H9 (cell line): ENCODE data around the gene FAM240A. TPM values are rescaled to one million over a fixed set of nuclear protein-coding genes. Genes with fewer than 3 reads are reported as not detected.

ENCODE experiments used
- DNase-seq: peaks from one replicate; pipeline ENCODE4 v3.0.0-alpha.2; 2017
- H2AFZ ChIP-seq: one replicate; pipeline ENCODE4 v1.6.1; 2013; ENCODE audit warnings: mild to moderate bottlenecking, low read length, control low read depth, moderate library complexity
- H2AK5ac ChIP-seq: 2 replicates; pipeline ENCODE4 v1.6.1; 2013; ENCODE audit warnings: low read length, control low read depth, mixed read lengths; ENCODE audit not compliant: insufficient read length
- H2BK120ac ChIP-seq: one replicate; pipeline ENCODE4 v1.6.1; 2013; ENCODE audit warnings: low read depth, mild to moderate bottlenecking, low read length, control low read depth, inconsistent platforms; ENCODE audit not compliant: poor library complexity, severe bottlenecking
- H2BK12ac ChIP-seq: 2 replicates; pipeline ENCODE4 v1.6.1; 2013; ENCODE audit warnings: low read length, control low read depth, mixed read lengths, low read depth; ENCODE audit not compliant: insufficient read length
- H2BK15ac ChIP-seq: 2 replicates; pipeline ENCODE4 v1.6.1; 2013; ENCODE audit warnings: low read depth, low read length, control low read depth
- H2BK20ac ChIP-seq: one replicate; pipeline ENCODE4 v1.6.1; 2013; ENCODE audit warnings: low read depth, mild to moderate bottlenecking, low read length, control low read depth, inconsistent platforms; ENCODE audit not compliant: poor library complexity, severe bottlenecking
- H2BK5ac ChIP-seq: 2 replicates; pipeline ENCODE4 v1.6.1; 2013; ENCODE audit warnings: low read length, control low read depth, mixed read lengths; ENCODE audit not compliant: insufficient read length
- H3K14ac ChIP-seq: 2 replicates; pipeline ENCODE4 v1.6.1; 2013; ENCODE audit warnings: low read length, control low read depth; ENCODE audit not compliant: insufficient read depth
- H3K18ac ChIP-seq: 2 replicates; pipeline ENCODE4 v1.6.1; 2013; ENCODE audit warnings: low read depth, mild to moderate bottlenecking, mixed read lengths, low read length, control low read depth; ENCODE audit not compliant: insufficient read length
- H3K23ac ChIP-seq: 2 replicates; pipeline ENCODE4 v1.6.1; 2013; ENCODE audit warnings: low read length, control low read depth, mixed read lengths, low read depth; ENCODE audit not compliant: insufficient read length
- H3K23me2 ChIP-seq: 2 replicates; pipeline ENCODE4 v1.6.1; 2013; ENCODE audit warnings: low read depth, mild to moderate bottlenecking, mixed read lengths, low read length, control low read depth; ENCODE audit not compliant: insufficient read length, poor library complexity, severe bottlenecking
- H3K27ac ChIP-seq: 2 replicates; pipeline ENCODE4 v1.5.1; 2013; ENCODE audit warnings: low read length, control low read depth, mixed read lengths, low read depth; ENCODE audit not compliant: insufficient read length
- H3K27me3 ChIP-seq: 2 replicates; pipeline ENCODE4 v1.6.1; 2013; ENCODE audit warnings: low read length, control low read depth, inconsistent platforms; ENCODE audit not compliant: insufficient read depth
- H3K4ac ChIP-seq: 2 replicates; pipeline ENCODE4 v1.6.1; 2013; ENCODE audit warnings: low read depth, mild to moderate bottlenecking, control low read depth, inconsistent platforms, low read length, moderate library complexity
- H3K4me1 ChIP-seq: 2 replicates; pipeline ENCODE4 v1.6.1; 2013; ENCODE audit warnings: low read length, control low read depth, inconsistent platforms; ENCODE audit not compliant: insufficient read depth
- H3K4me2 ChIP-seq: 2 replicates; pipeline ENCODE4 v1.6.1; 2013; ENCODE audit warnings: low read length, control low read depth, mixed read lengths; ENCODE audit not compliant: insufficient read length, insufficient read depth
- H3K56ac ChIP-seq: 2 replicates; pipeline ENCODE4 v1.6.1; 2013; ENCODE audit warnings: low read depth, mild to moderate bottlenecking, mixed read lengths, low read length, control low read depth; ENCODE audit not compliant: insufficient read length
- H3K79me1 ChIP-seq: 2 replicates; pipeline ENCODE4 v1.6.1; 2013; ENCODE audit warnings: low read depth, mild to moderate bottlenecking, moderate library complexity, low read length, control low read depth, inconsistent platforms; ENCODE audit not compliant: insufficient read depth, poor library complexity, severe bottlenecking
- H3K79me2 ChIP-seq: 2 replicates; pipeline ENCODE4 v1.6.1; 2013; ENCODE audit warnings: low read length, control low read depth, inconsistent platforms; ENCODE audit not compliant: insufficient read depth
- H3K9ac ChIP-seq: 2 replicates; pipeline ENCODE4 v1.6.1; 2013; ENCODE audit warnings: low read length, control low read depth, mixed read lengths; ENCODE audit not compliant: insufficient read length; ENCODE audit errors: extremely low read depth
- H3K9me3 ChIP-seq: one replicate; pipeline ENCODE4 v1.6.1; 2013; ENCODE audit warnings: low read depth, low read length, inconsistent platforms; ENCODE audit not compliant: control insufficient read depth
- H3T11ph ChIP-seq: one replicate; pipeline ENCODE4 v1.6.1; 2013; ENCODE audit warnings: mild to moderate bottlenecking, low read length, control low read depth, inconsistent platforms
- H4K20me1 ChIP-seq: one replicate; pipeline ENCODE4 v1.6.1; 2013; ENCODE audit not compliant: control insufficient read depth, insufficient read length, insufficient read depth
- H4K5ac ChIP-seq: 2 replicates; pipeline ENCODE4 v1.6.1; 2013; ENCODE audit warnings: low read depth, mild to moderate bottlenecking, mixed read lengths, low read length, control low read depth; ENCODE audit not compliant: insufficient read length
- H4K8ac ChIP-seq: replicated peaks from 2 replicates; pipeline ENCODE4 v1.6.1; 2013; ENCODE audit warnings: low read length, control low read depth, mixed read lengths, low read depth; ENCODE audit not compliant: insufficient read length
- H4K91ac ChIP-seq: 2 replicates; pipeline ENCODE4 v1.6.1; 2013; ENCODE audit warnings: low read depth, mild to moderate bottlenecking, moderate library complexity, mixed read lengths, low read length, control low read depth; ENCODE audit not compliant: insufficient read length
- H3K27ac Mint-ChIP-seq, 3 experiments: 2 replicates in 2 of 3; 3 replicates in 1 of 3; pipeline ENCODE4 v1.8.0; 2020 to 2021; ENCODE audit warnings: mixed read lengths in 3 of 3, mild to moderate bottlenecking in 1 of 3, moderate library complexity in 1 of 3
- H3K27me3 Mint-ChIP-seq: 2 replicates; pipeline ENCODE4 v1.8.0; 2021; ENCODE audit warnings: low read depth, mild to moderate bottlenecking, moderate library complexity, mixed read lengths
- H3K36me3 Mint-ChIP-seq, 3 experiments: 2 replicates in 2 of 3; 3 replicates in 1 of 3; pipeline ENCODE4 v1.8.0; 2020 to 2021; ENCODE audit warnings: low read depth in 3 of 3, mixed read lengths in 3 of 3; ENCODE audit not compliant: insufficient read depth in 1 of 3
- H3K4me1 Mint-ChIP-seq, 2 experiments: 2 replicates each; pipeline ENCODE4 v1.8.0; 2020; ENCODE audit warnings: mixed read lengths in 2 of 2
- H3K4me3 Mint-ChIP-seq, 2 experiments: 2 replicates in 1 of 2; 3 replicates in 1 of 2; pipeline ENCODE4 v1.8.0; 2020 to 2021; ENCODE audit warnings: mild to moderate bottlenecking in 2 of 2, mixed read lengths in 2 of 2, moderate library complexity in 1 of 2
- H3K9me3 Mint-ChIP-seq, 2 experiments: 2 replicates in 1 of 2; 3 replicates in 1 of 2; pipeline ENCODE4 v1.8.0; 2020; ENCODE audit warnings: mild to moderate bottlenecking in 2 of 2, mixed read lengths in 2 of 2, moderate library complexity in 1 of 2
- WGBS: extraction: QIAGEN DNeasy Blood & Tissue Kit; methylation state at CpG from one replicate; pipeline ENCODE4 v1.1.7; 2013; ENCODE audit warnings: missing lambda C conversion rate, low lambda C conversion rate, mixed read lengths; ENCODE audit not compliant: insufficient read length; ENCODE audit errors: extremely low coverage; 5-methylcytosine and 5-hydroxymethylcytosine counted together
- total RNA-seq: library from RNA; stranded (reverse); gene quantifications from 2 replicates; pipeline ENCODE4 v1.2.1, GENCODE V29; 2021
- TF ChIP-seq, protein P1 (sequence below): fragments of 200-600 bp; sonication (generic); conservative IDR thresholded peaks from 3 replicates; pipeline ENCODE4 v1.8.0; 2021; ENCODE audit warnings: antibody characterized with exemption, mild to moderate bottlenecking

FAM240A gene
- total RNA-seq, 1 experiment from 2014 or later: 0.11 TPM

DNA sequence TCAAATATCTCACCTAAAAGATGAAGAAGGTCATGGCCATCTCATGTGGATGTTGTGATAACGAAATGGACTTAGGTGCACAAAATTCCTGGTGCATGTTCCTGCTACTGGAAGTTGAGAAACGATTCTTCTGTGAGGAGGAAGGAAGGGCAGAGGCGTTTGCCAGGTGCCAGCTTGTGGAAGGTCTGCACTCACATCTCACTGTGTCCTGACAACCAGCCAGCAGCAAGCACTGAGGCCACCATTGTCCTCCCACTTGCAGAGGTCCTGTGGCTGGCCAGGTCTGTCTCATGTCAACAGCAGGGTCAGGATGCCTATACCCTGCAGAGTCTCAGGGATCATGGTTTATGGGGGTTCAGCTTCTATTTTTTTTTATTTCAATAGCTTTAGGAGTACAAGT lies 3.7 kb downstream of the FAM240A start:
- H2BK15ac ChIP-seq: no peak overlapping the region
- no peak overlapping the region for H3K27ac ChIP-seq
- H3K23me2 ChIP-seq: peaks cover 4% of the 10 kb centered on the region
- H3K18ac ChIP-seq: no peak overlapping the region
- H2BK120ac ChIP-seq: no peak overlapping the region
- H4K20me1 ChIP-seq: no peaks in the 10 kb centered on the region
- H3K27me3 ChIP-seq: no peaks in the 10 kb centered on the region
- peaks cover 3% of the 10 kb centered on the region; the same call in 1 of the 2 replicates for H3K4me1 ChIP-seq
- H3K9me3 ChIP-seq: no peaks in the 10 kb centered on the region
- H3K4me2 ChIP-seq: no peak overlapping the region
- H3K27ac Mint-ChIP-seq: no peak overlapping the region
- peaks cover 4% of the 10 kb centered on the region for H3K27me3 Mint-ChIP-seq
- no peak overlapping the region for H3K56ac ChIP-seq
- no peak overlapping the region for H4K8ac ChIP-seq
- no peak for DNase-seq
- H4K5ac ChIP-seq: no peak overlapping the region
- H3K36me3 Mint-ChIP-seq: no peaks in the 10 kb centered on the region; a peak in 1 of 7 replicates
- no peaks in the 10 kb centered on the region for H3K79me2 ChIP-seq
- H4K91ac ChIP-seq: no peak overlapping the region
- no peak overlapping the region for H2BK5ac ChIP-seq
- no peaks in the 10 kb centered on the region for H3K79me1 ChIP-seq
- H2BK12ac ChIP-seq: no peak overlapping the region
- H3K9me3 Mint-ChIP-seq: no peaks in the 10 kb centered on the region
- H3K9ac ChIP-seq: no peak overlapping the region
- H2AK5ac ChIP-seq: no peak overlapping the region
- peaks cover 20 to 34% of the 10 kb centered on the region in 2 experiments for H3K4me1 Mint-ChIP-seq
- no peak overlapping the region for H2BK20ac ChIP-seq
- WGBS: no CpG with 5 or more reads among the region's 3 CpGs
- no peak overlapping the region for H3T11ph ChIP-seq
- no peak overlapping the region for H2AFZ ChIP-seq
- no peak overlapping the region for H3K23ac ChIP-seq
- TF ChIP-seq, protein P1, sequence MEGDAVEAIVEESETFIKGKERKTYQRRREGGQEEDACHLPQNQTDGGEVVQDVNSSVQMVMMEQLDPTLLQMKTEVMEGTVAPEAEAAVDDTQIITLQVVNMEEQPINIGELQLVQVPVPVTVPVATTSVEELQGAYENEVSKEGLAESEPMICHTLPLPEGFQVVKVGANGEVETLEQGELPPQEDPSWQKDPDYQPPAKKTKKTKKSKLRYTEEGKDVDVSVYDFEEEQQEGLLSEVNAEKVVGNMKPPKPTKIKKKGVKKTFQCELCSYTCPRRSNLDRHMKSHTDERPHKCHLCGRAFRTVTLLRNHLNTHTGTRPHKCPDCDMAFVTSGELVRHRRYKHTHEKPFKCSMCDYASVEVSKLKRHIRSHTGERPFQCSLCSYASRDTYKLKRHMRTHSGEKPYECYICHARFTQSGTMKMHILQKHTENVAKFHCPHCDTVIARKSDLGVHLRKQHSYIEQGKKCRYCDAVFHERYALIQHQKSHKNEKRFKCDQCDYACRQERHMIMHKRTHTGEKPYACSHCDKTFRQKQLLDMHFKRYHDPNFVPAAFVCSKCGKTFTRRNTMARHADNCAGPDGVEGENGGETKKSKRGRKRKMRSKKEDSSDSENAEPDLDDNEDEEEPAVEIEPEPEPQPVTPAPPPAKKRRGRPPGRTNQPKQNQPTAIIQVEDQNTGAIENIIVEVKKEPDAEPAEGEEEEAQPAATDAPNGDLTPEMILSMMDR: no peak
- no peak overlapping the region for H3K14ac ChIP-seq
- no peak overlapping the region for H3K4ac ChIP-seq
- H3K4me3 Mint-ChIP-seq: no peak overlapping the region
